NCI-H146 treated with DMSO at 0.1 percent for 48 hours (cell line): ENCODE data around the gene AGPAT1.
"Not testable (repeated sequence)": the region's sequence is repeated elsewhere in the genome, so short reads cannot be mapped to it uniquely, and the experiment has no call there.

Experiments
- DNase-seq: peaks from one replicate; lab custom pipeline; 2025; ENCODE audit not compliant: unreplicated experiment; lab: John Stamatoyannopoulos, UW

The AGPAT1 gene, protein sequence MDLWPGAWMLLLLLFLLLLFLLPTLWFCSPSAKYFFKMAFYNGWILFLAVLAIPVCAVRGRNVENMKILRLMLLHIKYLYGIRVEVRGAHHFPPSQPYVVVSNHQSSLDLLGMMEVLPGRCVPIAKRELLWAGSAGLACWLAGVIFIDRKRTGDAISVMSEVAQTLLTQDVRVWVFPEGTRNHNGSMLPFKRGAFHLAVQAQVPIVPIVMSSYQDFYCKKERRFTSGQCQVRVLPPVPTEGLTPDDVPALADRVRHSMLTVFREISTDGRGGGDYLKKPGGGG

DNA sequence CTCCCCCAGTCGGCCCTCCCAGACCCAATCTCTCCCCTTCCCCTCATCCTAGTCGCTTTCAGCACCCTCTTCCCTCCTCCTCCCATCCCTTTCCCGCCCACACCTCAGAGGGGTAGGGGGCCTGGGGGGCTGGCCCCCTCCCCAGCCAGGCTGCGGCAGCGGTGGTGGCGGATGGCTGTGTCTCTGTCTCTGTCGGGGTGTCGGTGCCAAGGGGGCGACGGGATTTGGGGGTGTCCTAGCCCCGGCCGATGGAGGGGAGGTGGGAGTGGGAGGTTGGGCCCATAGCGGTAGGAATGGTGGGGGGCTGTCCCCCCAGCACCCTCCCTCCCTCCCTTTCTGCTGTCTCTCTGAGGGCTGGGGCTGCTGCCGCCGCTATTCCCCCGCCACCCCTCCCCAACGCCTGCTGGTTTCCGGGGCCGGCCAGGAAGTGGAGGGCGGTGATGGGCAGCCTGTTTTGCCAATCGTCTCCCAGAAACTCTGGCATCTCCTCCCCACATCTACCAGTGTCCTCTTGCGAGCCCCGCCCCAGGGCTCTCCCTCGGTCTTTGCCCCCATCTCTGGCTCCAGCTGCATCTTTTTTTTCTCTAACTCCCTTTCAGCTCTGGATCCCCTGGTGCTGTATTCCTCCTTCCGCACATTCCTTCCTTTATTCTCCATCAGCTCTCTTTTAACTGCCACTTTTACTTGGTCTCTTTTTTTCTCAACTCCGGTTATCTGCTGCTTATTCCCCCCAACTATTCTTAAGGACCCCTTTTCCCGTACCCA, at the start of gene AGPAT1:
Gene AGPAT1 (minus strand): TSS at position 374 of the 765 bp plus-strand sequence. CDS start 4,588 bp downstream, outside the sequence.
- DNase-seq: peak; percentile 89

DNA sequence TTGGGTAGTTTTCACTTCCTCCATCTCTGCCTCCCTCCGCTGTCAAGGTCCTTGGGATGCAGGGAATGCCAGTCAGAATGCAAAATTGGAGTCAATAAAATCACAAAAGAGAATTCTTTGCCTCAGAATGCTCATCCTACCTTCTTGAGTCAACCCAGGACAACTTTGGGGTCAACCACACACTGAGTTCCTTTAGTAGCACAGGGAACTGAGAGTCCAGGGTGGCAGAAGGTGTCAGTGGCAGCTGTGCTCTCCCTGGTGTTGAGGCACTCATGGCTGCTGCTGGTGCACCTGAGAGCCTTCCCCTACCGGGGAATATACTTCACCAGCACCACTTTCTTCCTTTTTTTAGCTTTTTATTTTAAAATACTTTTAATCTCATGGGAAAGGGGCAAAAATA, 48.8 kb upstream of the AGPAT1 start:
- no peak for DNase-seq

DNA sequence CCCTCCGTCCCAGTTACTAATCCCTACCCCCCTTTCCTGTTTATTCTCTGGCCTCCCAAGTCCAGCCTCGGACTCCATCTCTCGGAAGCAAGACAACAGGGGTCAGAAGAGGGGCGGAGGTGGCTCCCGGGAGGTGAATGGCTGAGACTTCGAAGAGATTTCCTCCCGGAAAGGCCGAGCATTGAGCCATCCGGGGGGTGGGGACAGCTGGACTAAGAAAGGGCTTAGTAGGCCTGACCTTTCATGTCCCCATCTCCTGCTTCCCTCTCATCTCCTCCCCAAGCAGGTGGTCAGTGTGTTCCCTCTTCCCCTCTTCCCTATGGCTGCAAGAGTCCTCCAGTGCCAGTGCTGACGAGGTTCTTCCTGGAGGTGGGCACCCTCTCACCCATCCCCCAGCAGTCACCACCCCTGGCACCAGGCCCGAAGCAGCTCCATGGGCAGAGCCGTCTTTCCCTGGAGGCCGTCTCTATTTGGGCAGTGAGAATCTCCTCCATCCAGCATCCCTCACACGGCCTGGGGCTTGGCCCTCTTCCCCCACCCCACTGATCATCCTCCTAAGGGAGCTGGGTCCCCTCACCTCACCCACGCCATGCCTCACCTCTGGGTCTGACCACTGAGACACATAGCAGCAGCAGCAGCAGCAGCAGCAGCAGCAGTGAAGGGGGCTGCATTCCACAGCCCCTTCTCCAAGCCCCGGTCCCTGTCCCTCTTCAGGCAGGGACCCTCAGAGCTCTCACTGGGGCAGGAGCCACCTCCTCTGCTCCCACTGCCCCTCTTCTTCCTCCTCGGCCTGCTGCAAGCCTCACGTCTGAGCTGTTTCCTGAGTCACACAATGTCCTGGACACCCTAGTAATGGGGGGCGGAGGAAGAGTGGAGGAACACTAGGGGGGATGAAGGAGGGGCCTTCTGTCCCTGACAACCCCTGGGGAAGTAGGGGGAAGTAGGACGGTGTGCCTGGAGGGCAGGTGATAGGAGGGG, 47.7 kb upstream of the AGPAT1 start, which contains the start of gene NOTCH4:
Gene NOTCH4 (minus strand): TSS at position 810 of the 978 bp plus-strand sequence. CDS start 139 bp downstream, at position 671.
- DNase-seq: no peak

DNA sequence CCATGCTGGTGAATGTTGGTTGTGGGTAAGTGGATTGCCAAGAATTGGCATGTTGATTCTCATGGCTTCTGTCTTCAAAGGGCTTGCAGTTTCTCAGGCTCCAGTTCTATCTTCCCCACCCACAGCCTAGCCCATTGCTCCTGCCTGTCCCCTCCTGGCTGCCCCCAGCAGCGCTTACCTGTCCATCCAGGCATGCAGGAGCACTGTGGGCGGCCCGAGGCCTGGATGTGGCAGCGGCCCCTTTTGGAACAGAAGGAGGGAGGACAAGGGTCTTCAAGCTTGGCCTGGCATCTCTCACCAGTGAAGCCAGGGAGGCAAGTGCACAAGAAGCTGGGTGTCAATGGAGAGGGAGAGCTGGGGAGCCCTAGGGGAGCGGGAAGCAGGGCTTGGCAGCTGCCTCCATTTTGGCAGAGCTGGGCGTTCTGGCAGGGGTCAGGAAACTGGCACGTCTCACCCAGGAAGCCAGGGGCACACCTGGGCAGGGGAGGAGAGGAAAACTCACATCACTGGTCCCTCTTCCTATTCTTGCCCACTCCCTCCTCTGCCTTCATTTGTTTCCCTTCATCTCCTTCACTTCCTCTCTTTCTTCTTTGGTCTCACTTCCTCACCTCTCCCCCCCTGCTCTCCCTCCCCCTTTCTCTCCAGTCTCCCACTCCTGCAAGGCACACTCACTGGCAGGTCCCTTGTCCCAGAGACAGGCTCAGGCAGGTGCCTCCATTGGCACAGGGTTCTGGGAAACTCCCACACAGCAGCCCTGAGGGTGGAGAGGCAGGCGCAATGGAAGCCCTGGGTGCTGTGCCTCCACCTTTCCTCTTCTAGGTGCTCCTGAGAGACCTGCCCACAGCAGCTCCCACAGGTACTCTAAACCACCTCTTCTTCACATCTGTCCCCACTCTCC, 46.7 kb upstream of the AGPAT1 start:
- no peak for DNase-seq

DNA sequence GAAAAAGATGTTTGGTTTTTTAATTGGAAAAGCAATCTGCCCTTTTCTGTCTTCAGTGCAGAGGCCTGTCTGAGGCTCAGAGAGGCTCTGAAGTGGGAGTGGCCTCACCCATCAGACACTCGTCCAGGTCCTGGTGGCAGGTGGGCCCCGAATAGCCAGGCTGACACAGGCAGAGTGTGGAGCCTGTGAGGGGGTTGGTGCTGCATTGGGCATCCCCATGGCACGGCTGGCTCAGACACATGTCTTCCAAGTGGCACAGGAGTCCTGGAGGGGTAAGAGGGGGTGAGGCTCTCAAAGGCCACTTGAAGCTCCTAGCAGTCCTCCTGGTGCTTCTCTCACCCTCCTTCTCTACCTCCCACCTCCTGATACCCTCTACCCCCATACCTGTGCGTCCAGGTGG, 44.1 kb upstream of the AGPAT1 start:
- DNase-seq: no peak

DNA sequence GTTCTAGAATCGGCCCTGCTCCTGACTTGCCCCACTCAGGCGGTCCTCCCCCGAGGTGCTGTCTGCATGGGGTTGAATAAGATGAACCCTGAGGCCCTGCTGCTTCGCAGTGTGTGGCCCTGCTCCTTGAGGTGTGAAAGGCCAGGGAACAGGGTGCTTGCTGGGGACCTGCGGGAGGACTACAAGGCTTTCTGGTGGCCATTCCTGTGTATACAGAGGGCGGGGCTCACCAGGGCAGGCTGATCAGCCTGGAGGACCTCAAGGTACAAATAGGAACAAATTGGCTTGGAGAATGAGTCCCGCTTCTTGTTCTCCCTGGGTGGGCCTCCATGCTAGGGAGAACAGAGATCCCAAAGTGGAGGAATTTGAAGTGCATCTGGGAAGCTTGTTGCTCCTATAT, 42.3 kb upstream of the AGPAT1 start:
- no peak for DNase-seq

DNA sequence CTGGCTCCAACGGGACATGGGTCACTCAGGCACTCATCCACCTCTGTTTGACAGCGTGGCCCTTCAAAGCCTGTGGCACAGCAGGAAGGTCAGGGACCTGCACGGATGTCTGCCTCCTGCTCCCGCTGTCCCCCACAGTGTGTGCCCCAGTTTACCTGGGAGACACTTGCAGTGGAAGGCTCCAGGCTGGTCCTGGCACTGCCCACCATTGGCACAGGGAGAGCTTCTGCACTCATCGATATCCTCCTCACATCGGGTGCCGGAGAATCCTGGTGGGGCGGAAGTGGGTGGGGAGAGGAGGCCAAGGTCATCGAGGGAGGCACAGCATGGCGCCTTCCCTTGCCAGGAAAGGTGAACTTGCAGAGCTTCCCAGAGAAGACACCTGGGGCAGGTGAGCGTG, 41.1 kb upstream of the AGPAT1 start:
- DNase-seq: peak; percentile 11

DNA sequence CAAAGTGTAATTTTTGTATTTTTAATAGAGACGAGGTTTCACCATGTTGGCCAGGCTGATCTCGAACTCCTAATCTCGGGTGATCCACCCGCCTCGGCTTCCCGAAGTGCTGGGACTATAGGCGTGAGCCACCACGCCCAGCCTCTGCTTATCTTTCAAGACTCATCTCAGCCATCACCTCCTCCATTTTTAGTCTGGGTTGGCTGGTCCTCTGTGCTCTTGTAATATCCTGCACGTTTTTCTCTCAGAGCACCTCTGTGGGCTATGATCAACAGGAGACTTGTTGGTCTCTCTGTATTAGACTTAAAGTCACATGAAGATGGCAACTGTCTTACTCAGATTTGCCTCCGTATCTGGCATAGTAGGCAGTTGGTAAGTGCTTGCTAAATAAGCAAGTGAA, 40.4 kb upstream of the AGPAT1 start:
- DNase-seq: no peak

DNA sequence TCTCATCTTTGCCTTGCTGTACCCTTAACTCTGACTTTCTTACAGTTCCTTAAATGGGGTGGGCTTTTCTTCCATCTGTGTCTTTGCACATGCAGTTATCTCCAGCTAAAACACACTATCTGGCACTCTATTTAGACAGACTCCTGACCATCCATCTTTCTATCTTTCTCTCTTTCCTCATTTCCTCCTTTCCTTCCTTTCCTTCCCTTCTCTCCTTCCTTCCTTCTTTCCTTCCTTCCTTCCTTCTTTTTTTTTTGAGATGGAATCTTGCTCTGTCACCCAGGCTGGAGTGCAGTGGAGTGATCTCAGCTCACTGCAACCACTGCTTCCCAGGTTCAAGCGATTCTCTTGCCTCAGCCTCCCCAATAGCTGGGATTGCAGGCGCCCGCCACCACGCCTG, 39.7 kb upstream of the AGPAT1 start:
- DNase-seq: no peak

DNA sequence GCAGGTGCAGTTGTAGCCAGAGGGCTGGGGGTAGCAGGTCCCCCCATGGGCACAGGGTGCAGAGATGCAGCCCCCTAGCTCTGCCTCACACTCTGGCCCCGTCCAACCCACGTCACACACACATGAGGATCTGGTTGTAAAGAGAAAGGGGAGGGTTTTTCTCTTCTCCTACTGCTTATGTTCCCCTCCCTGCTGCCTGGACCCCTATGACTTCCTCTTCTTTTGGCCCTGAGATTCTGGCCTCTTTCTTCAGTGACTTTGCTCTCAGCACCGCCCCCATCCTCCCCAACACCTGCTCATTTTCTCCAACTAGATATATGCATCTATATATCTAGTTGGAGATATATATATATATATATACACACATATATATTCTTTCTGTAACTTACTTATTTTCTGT, 38.2 kb upstream of the AGPAT1 start:
- DNase-seq: no peak

DNA sequence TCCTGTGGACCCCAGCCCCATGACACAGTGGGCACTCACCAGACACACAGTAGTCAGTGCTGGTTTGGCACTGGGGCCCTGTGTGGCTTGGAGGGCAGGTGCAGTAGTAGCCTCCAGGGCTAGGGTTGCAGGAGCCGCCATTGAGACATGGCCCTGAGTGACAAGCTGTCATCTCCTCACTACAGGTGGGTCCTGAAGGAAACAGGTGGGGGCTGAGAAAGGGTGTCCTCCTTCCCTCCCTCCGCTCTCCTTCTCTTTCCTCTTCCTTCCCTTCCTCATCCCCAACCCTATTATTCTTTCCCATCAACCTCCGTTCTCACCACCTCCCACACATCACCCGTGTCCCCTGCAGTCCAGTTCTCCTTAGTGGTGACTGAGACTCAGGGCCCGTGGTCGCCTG, 37.8 kb upstream of the AGPAT1 start:
- DNase-seq: no peak

DNA sequence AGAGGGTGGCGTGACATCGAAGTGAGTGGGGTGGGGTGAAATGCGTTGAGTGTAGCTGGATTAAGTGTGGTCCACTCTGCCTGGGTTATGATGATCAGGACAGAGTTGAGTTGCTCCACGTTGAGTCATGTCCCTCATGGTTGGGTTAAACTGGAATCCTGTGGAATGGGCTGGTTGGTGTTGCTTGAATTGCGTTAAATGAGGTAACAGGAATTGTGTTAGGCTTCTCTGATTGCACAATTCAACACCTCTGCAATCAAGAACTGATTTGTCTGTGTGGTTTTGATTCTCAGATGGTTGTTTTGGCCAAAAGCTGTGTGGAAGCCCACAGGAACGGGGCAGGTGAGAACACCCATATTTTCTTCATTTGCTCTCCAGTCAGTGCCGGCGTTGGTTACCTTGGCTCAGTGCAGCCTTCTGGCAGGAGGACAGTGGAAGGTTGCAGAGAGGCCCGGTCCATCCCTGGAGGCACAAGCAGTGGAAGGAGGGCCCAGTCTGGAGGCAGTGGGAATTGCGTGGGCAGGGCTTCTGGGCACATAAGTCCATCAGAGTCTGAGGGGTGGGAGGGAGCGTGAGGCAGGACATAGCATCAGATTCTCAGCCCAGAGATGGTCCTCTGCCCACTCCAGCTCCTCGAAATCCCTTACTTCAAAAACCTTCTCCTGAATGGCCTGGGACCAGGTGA, 36.3 kb upstream of the AGPAT1 start:
- DNase-seq: no peak

DNA sequence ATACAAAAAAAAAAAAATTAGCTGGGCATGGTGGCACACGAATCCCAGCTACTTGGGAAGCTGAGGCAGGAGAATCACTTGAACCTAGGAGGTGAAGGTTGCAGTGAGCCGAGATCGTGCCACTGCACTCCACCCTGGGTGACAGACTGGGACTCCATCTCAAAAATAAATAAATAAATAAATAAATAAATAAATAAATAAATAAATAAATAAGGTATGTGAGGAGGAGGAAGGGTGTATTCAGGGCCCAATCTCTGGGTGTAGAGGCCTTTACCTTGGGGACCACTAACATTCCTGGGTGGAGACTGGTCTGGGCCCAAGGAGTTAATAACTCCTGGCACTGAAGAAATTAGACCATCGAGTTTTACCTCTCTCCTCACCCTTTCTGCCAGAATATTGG, 35.5 kb upstream of the AGPAT1 start:
- DNase-seq: not testable (repeated sequence)

DNA sequence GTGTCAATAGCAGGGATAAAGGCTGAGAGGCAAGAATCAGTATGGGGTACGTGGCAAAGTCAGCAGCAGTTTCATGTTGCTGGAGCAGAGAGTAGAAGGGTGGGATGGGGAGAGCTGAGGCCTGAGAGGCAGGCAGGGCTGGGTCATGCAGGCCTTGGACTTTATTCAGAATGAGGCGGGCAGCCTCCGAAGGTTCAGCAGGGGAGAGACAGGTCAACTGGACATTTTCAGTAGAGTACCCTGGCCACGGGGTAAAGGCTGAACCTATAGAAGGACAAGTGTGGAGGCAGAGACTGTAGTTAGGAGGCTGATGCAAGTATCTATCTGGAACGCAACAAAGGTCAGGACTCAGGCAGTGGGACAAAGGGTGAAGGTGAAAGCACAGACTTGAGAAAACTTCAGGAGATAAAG, 34.3 kb upstream of the AGPAT1 start:
- no peak for DNase-seq

DNA sequence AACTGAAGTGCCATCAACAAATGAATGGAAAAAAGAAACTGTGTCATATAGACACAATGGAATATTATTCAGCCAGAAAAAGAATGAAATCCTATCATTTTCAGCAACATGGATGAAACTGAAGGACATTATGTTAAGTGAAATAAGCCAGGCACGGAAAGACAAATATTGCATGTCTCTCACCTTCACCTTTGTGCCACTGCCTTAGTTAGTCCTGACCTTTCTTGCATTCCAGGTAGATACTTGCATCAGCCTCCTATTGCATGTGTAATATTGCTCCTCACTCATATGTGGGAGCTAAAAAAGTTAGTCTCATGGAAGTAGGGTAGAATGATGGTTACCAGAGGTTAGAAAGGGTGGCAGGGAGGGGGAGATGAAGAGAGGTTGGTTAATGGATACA, 33.1 kb upstream of the AGPAT1 start:
- no peak for DNase-seq

DNA sequence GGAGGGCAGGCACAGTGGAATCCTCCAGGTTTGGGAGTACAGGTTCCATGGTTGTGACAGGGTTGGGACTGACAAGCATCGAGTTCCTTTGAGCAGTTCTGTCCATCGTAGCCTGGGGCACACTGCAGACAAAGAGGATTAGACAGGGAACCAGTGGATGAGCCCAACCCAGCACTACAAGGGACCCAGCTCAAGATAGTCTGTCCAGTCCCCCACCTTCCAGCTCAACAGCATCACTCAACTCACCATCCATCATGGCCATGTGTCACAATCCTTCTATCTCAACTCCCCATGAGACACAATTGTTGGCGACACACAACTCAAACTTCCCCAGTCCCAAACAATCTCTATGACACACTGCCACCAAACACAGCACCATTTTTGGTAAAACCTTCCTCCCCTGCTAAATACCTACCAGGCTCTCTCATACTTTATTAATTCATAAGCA, 28.4 kb upstream of the AGPAT1 start:
- no peak for DNase-seq

DNA sequence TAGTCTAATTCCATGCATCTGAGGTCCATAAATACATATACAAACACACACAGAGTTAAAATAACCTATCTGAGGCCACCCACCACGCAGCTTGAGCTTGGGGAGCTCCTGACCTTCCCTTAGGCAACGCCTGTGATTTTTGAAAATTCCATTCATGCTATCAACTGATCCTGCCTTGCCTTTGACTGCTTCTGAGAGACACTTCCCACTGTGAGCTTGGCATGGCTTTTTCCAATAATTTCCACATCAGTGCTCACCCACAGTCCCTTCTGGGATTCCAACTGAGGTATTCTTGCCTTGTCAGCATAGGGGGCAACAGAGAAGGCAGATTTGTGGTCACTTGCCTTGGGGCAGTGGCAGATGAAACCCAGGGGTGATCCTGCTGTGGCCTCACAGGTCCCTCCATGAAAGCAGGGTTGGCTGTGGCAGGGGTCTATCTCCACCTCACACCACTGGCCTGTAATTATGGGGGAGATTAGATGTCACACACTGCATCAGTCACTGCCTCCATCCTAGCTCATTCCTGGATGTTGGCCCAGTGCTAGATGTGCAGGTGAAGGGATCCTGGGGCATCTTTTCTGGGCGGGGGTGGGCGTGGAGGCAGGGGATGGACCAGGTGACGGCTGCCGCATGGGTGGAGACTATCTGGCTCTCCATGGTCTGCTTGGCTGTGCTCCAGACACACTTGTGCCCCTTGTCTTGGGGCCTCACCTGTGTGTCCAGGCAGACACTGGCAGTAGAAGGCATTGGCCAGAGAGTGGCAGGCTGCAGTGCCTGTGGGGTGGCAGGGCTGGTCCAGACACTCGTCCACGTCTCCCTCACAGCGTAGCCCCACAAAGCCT, 27.8 kb upstream of the AGPAT1 start:
- DNase-seq: no peak

DNA sequence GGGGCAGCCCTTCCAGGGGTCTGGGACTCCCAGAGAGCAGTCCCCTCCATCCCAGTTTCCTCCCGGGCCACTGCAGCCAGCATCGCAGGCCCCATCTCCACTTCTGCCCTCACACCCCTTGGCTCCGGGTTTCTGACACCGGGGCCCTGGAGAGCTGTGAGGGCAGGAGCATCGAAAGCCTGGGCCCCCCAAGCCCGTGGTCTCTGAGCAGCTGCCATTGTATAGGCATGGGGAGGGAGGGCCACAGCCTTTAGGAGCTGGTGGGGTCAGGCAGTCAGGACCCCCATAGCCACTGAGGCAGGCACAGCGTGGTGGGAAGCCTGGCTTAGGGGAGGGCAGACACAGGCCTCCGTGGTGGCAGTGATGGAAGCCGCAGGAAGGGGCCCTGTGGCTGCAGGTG, 26.3 kb upstream of the AGPAT1 start:
- DNase-seq: no peak
